ENCODE data around the gene MBLAC1. TPM values are rescaled to one million over a fixed set of nuclear protein-coding genes. Genes with fewer than 3 reads are reported as not detected.

Gene MBLAC1
- total and polyA plus RNA-seq, 9 of the 15 experiments (the other 6 are each of a cell fraction or from before 2014, with no cell fraction given): 0.03 to 3.1 (median 0.52) TPM

DNA sequence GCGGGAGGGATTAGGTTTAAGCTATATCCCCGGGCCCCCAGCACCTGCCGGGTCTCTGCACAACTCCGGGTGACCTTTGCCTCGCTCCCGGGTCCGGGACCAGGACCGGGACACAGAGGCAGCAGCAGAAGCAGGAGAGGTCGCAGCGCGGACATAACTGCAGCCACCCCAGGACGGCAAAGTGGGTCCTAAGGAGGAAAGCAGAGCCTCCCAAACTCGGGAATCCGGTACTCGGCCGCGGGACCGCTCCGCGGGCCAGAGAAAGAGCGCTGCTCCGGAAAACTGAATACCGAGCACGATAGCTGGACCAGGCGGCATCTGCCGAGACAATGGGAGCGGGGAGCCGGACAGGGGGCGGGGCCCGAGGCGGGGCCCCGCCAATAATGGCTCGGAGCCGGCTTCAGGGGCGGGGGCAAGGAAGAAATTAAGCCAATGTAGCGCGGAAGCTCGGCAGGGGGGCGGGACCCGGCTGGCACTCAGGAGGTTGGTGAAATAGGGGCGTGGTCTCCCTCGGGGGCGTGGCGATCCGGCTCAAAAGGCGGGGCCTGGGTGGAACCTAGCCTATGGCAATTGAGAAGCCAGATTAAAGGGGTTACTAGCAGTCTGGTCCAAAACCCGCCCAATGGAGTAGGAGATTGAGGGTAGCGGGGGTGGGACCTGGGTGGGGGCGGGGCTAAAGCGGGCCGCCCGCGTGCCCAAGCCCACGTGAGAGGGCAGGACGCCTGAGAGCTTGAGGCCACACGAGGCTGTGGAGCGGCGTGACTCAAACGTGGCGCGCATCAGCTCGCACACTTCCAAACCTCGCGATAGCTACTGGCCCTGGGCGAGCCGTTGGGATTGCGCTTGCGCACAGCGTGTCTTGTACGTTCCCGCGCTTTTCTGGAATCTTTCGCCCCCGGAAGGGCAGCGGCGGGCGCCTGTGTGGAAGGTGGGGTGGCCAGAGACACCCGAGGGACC is 50.6 kb downstream of the MBLAC1 start, which contains the start of the genes GPC2 and STAG3 (continued):
- TF ChIP-seq JUNB (CRISPR knock-in tag; conservative IDR thresholded peaks at IDR 0.05) (no peak), DDX20 (tag; IDR thresholded peaks at IDR 0.05; ENCODE audit: low read depth) (no peak), SUPT5H (IDR thresholded peaks at IDR 0.05) (no peak), HNRNPL (IDR thresholded peaks at IDR 0.05; ENCODE audit: low read depth, low read length) (no peak; the same call in 1 of the 2 replicates), GATAD2A (IDR thresholded peaks at IDR 0.05) (no peak), SLC30A9 (CRISPR knock-in tag; IDR thresholded peaks at IDR 0.05) (no peak), MED1 (CRISPR knock-in tag; IDR thresholded peaks at IDR 0.05; ENCODE audit: borderline replicate concordance) (no peak), SMARCE1 (IDR thresholded peaks at IDR 0.05) (no peak), MTA1 (IDR thresholded peaks at IDR 0.05; ENCODE audit: borderline replicate concordance) (no peak), CBFA2T3 (IDR thresholded peaks at IDR 0.05) (no peak), DMBX1 (CRISPR knock-in tag; IDR thresholded peaks at IDR 0.05; ENCODE audit: borderline replicate concordance) (0 out of 2 replicates have a peak, but pooled peaks have one; percentile 46)
- TF ChIP-seq, protein P1, sequence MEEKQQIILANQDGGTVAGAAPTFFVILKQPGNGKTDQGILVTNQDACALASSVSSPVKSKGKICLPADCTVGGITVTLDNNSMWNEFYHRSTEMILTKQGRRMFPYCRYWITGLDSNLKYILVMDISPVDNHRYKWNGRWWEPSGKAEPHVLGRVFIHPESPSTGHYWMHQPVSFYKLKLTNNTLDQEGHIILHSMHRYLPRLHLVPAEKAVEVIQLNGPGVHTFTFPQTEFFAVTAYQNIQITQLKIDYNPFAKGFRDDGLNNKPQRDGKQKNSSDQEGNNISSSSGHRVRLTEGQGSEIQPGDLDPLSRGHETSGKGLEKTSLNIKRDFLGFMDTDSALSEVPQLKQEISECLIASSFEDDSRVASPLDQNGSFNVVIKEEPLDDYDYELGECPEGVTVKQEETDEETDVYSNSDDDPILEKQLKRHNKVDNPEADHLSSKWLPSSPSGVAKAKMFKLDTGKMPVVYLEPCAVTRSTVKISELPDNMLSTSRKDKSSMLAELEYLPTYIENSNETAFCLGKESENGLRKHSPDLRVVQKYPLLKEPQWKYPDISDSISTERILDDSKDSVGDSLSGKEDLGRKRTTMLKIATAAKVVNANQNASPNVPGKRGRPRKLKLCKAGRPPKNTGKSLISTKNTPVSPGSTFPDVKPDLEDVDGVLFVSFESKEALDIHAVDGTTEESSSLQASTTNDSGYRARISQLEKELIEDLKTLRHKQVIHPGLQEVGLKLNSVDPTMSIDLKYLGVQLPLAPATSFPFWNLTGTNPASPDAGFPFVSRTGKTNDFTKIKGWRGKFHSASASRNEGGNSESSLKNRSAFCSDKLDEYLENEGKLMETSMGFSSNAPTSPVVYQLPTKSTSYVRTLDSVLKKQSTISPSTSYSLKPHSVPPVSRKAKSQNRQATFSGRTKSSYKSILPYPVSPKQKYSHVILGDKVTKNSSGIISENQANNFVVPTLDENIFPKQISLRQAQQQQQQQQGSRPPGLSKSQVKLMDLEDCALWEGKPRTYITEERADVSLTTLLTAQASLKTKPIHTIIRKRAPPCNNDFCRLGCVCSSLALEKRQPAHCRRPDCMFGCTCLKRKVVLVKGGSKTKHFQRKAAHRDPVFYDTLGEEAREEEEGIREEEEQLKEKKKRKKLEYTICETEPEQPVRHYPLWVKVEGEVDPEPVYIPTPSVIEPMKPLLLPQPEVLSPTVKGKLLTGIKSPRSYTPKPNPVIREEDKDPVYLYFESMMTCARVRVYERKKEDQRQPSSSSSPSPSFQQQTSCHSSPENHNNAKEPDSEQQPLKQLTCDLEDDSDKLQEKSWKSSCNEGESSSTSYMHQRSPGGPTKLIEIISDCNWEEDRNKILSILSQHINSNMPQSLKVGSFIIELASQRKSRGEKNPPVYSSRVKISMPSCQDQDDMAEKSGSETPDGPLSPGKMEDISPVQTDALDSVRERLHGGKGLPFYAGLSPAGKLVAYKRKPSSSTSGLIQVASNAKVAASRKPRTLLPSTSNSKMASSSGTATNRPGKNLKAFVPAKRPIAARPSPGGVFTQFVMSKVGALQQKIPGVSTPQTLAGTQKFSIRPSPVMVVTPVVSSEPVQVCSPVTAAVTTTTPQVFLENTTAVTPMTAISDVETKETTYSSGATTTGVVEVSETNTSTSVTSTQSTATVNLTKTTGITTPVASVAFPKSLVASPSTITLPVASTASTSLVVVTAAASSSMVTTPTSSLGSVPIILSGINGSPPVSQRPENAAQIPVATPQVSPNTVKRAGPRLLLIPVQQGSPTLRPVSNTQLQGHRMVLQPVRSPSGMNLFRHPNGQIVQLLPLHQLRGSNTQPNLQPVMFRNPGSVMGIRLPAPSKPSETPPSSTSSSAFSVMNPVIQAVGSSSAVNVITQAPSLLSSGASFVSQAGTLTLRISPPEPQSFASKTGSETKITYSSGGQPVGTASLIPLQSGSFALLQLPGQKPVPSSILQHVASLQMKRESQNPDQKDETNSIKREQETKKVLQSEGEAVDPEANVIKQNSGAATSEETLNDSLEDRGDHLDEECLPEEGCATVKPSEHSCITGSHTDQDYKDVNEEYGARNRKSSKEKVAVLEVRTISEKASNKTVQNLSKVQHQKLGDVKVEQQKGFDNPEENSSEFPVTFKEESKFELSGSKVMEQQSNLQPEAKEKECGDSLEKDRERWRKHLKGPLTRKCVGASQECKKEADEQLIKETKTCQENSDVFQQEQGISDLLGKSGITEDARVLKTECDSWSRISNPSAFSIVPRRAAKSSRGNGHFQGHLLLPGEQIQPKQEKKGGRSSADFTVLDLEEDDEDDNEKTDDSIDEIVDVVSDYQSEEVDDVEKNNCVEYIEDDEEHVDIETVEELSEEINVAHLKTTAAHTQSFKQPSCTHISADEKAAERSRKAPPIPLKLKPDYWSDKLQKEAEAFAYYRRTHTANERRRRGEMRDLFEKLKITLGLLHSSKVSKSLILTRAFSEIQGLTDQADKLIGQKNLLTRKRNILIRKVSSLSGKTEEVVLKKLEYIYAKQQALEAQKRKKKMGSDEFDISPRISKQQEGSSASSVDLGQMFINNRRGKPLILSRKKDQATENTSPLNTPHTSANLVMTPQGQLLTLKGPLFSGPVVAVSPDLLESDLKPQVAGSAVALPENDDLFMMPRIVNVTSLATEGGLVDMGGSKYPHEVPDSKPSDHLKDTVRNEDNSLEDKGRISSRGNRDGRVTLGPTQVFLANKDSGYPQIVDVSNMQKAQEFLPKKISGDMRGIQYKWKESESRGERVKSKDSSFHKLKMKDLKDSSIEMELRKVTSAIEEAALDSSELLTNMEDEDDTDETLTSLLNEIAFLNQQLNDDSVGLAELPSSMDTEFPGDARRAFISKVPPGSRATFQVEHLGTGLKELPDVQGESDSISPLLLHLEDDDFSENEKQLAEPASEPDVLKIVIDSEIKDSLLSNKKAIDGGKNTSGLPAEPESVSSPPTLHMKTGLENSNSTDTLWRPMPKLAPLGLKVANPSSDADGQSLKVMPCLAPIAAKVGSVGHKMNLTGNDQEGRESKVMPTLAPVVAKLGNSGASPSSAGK (IDR thresholded peaks at IDR 0.05): peak; percentile 99
- TF ChIP-seq, protein P2, sequence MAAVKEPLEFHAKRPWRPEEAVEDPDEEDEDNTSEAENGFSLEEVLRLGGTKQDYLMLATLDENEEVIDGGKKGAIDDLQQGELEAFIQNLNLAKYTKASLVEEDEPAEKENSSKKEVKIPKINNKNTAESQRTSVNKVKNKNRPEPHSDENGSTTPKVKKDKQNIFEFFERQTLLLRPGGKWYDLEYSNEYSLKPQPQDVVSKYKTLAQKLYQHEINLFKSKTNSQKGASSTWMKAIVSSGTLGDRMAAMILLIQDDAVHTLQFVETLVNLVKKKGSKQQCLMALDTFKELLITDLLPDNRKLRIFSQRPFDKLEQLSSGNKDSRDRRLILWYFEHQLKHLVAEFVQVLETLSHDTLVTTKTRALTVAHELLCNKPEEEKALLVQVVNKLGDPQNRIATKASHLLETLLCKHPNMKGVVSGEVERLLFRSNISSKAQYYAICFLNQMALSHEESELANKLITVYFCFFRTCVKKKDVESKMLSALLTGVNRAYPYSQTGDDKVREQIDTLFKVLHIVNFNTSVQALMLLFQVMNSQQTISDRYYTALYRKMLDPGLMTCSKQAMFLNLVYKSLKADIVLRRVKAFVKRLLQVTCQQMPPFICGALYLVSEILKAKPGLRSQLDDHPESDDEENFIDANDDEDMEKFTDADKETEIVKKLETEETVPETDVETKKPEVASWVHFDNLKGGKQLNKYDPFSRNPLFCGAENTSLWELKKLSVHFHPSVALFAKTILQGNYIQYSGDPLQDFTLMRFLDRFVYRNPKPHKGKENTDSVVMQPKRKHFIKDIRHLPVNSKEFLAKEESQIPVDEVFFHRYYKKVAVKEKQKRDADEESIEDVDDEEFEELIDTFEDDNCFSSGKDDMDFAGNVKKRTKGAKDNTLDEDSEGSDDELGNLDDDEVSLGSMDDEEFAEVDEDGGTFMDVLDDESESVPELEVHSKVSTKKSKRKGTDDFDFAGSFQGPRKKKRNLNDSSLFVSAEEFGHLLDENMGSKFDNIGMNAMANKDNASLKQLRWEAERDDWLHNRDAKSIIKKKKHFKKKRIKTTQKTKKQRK (IDR thresholded peaks at IDR 0.05; ENCODE audit: borderline replicate concordance, low read depth, low read length): peak; percentile 11; the same call in 1 of the 2 replicates
